Neutrophil (primary cell): Measurements from ENCODE around the gene SRSF6.

Experiments used
- H3K27ac ChIP-seq: fragments of 200-600 bp; sonication (generic); 2 replicates; pipeline ENCODE4 v1.5.1; 2016; ENCODE audit warnings: mild to moderate bottlenecking, moderate library complexity
- H3K27me3 ChIP-seq: fragments of 200-600 bp; sonication (generic); 2 replicates; pipeline ENCODE4 v1.6.0; 2016; ENCODE audit warnings: mild to moderate bottlenecking
- H3K36me3 ChIP-seq: fragments of 200-600 bp; sonication (generic); 2 replicates; pipeline ENCODE4 v1.5.1; 2017
- H3K4me1 ChIP-seq, 2 experiments: fragments of 200-600 bp in 1 of 2; sonication (generic) in 1 of 2; 1 replicate in 1 of 2; 2 replicates in 1 of 2; pipeline versions ENCODE4 v1.5.1 to v1.6.1; 2013 to 2016; ENCODE audit warnings: low read depth in 1 of 2, low read length in 1 of 2, mild to moderate bottlenecking in 1 of 2, moderate library complexity in 1 of 2; ENCODE audit not compliant: control insufficient read depth in 1 of 2, insufficient read depth in 1 of 2
- H3K4me3 ChIP-seq, 2 experiments: fragments of 200-600 bp in 1 of 2; sonication (generic) in 1 of 2; 1 replicate in 1 of 2; 2 replicates in 1 of 2; pipeline ENCODE4 v1.5.1; 2013 to 2016; ENCODE audit warnings: low read depth in 1 of 2, low read length in 1 of 2, mild to moderate bottlenecking in 1 of 2, moderate library complexity in 1 of 2
- H3K9me3 ChIP-seq: fragments of 200-600 bp; sonication (generic); 2 replicates; pipeline ENCODE4 v1.5.1; 2016
- TF ChIP-seq, protein P1 (sequence below): fragments of 200-600 bp; sonication (generic); IDR thresholded peaks from 2 replicates; pipeline ENCODE4 v1.5.1; 2016; ENCODE audit warnings: antibody characterized with exemption

Gene SRSF6

DNA sequence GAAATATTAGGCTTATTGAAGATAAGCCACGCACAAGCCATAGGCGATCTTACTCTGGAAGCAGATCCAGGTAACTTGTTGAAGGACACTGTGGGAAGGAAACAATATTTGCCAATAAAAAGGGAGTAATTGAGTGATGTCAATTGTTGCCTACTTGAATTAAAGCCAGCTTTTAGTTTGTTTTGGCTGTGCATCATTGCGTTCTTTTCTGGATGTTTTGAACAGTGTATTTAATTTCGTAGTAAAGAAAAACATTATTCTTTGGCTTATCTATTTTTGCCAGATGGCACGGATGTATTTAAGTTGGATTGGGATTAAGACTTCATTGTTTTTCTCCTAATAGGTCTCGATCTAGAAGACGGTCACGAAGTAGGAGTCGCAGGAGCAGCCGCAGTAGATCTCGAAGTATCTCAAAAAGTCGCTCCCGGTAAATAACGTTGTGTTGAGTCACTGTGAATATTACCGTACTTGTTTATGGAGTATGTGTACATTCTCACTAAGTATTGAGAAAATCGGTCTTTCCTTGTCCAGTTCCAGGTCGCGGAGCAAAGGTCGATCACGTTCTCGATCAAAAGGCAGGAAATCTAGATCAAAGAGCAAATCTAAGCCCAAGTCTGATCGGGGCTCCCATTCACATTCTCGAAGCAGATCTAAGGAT is 2.6 kb downstream of the SRSF6 start:
- H3K36me3 ChIP-seq, result peaks cover 60% of the 10 kb centered on the region
- no peak overlapping the region for H3K4me3 ChIP-seq

DNA sequence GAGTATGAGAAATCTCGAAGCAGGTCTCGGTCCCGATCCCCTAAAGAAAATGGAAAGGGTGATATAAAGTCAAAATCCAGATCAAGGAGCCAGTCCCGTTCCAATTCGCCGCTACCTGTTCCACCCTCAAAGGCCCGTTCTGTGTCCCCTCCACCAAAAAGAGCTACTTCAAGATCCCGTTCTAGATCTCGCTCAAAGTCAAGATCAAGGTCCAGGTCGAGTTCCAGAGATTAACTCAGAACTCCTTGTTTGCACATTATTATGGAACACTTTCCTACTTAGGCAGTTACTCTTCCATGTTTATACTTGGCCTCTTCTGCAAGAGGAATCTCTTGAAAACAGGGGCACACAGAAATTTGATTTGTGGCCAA is 3.1 kb downstream of the SRSF6 start:
- Histone ChIP-seq H3K9me3 (no peaks in the 10 kb centered on the region), H3K4me3 (no peak overlapping the region), H3K36me3 (peaks cover 65% of the 10 kb centered on the region), H3K4me1 (peaks cover 14 to 17% of the 10 kb centered on the region in 2 experiments), H3K27me3 (no peaks in the 10 kb centered on the region), H3K27ac (no peak overlapping the region)
- TF ChIP-seq, protein P1, sequence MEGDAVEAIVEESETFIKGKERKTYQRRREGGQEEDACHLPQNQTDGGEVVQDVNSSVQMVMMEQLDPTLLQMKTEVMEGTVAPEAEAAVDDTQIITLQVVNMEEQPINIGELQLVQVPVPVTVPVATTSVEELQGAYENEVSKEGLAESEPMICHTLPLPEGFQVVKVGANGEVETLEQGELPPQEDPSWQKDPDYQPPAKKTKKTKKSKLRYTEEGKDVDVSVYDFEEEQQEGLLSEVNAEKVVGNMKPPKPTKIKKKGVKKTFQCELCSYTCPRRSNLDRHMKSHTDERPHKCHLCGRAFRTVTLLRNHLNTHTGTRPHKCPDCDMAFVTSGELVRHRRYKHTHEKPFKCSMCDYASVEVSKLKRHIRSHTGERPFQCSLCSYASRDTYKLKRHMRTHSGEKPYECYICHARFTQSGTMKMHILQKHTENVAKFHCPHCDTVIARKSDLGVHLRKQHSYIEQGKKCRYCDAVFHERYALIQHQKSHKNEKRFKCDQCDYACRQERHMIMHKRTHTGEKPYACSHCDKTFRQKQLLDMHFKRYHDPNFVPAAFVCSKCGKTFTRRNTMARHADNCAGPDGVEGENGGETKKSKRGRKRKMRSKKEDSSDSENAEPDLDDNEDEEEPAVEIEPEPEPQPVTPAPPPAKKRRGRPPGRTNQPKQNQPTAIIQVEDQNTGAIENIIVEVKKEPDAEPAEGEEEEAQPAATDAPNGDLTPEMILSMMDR, result no peak

More for the DNA sequence above, 2.6 kb downstream of the SRSF6 start:
- H3K4me1 ChIP-seq, result peaks cover 14 to 17% of the 10 kb centered on the region in 2 experiments
- no peaks in the 10 kb centered on the region for H3K27me3 ChIP-seq
- no peaks in the 10 kb centered on the region for H3K9me3 ChIP-seq
- H3K27ac ChIP-seq, result no peak overlapping the region
- TF ChIP-seq, protein P1, result no peak

DNA sequence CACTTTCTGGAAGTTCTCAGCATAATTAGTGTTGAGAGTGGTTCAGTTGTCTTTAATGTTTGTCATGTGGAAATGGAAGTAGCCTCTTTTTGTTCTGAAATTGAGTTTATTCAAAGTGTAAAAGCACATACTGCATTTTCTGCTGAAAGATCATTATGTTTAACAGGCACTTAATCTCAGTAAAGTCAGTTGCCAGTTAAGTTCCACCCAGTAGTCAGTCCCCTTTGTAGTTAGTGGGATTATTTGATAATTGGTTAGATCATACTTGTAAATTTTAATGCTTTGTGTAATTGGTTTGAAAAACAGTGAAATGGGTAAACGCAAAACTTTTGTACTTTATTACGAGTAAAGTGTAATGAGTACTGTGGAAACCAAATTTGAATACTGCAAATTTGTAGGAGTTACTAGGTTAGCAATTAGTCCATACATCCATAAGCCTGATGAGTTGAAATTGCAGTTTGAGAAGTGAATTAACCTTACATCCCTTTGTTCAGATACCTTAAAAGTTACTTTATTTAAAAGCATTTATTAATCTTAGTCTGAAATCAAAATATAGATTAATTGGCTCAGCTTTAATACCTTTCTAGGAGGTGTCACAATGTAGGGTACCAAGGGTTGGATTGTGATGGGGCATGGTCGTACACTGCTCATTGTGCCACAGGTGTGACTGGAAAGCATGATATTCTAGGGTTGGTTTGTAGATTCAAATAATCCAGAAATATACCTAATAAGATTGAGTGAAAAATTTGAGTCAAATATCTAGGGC is 4.4 kb downstream of the SRSF6 start:
- Histone ChIP-seq H3K4me1 (peaks cover 8 to 10% of the 10 kb centered on the region in 2 experiments), H3K27me3 (no peaks in the 10 kb centered on the region), H3K9me3 (no peaks in the 10 kb centered on the region), H3K27ac (no peak overlapping the region), H3K4me3 (no peak overlapping the region), H3K36me3 (peaks cover 75% of the 10 kb centered on the region)
- TF ChIP-seq, protein P1, result no peak

DNA sequence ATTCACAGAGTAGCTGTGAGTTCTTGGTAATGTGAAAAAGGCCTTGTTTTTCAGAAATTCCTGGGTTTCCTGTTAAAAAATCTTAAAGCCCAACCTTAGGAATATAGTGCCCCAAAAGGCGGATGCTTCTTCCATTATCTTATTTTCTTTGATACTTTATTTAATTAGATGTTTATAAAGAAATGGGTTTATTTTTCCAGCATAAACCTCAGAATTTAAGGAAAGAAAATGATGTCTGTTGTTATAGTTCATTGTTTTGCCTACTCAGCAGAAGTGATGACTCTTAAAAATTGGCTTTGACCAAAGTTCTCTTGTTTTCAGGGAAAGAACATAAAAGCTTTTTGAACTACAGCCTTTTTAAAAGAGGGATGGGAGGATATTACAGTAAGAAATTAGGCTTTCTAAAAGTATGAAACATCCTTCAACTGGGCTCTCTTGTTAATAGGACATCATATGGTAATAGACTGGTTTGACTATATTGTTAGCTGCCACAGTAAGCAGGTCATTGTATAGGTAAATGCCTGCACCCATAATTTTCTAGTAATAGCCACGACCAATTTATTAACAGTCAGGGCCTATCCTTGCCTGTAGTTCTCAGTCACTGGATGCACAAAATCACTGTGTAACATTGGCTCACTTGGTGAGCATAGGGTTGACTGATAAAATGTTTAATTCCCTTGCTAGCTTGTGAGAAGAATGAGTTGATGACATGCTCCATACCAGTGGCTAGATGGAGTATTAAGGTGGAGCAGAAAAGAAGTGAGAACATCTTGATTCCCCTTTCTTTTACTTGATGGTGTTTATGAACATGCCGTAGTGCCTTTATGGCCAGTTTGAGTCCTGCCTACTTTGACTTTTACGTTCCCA is 5.2 kb downstream of the SRSF6 start:
- Histone ChIP-seq H3K4me3 (no peak overlapping the region), H3K36me3 (peaks cover 76% of the 10 kb centered on the region), H3K27ac (peak overlapping the region; percentile 25), H3K4me1 (peaks cover 6 to 9% of the 10 kb centered on the region in 2 experiments), H3K27me3 (no peaks in the 10 kb centered on the region), H3K9me3 (no peaks in the 10 kb centered on the region)
- TF ChIP-seq, protein P1, result no peak

DNA sequence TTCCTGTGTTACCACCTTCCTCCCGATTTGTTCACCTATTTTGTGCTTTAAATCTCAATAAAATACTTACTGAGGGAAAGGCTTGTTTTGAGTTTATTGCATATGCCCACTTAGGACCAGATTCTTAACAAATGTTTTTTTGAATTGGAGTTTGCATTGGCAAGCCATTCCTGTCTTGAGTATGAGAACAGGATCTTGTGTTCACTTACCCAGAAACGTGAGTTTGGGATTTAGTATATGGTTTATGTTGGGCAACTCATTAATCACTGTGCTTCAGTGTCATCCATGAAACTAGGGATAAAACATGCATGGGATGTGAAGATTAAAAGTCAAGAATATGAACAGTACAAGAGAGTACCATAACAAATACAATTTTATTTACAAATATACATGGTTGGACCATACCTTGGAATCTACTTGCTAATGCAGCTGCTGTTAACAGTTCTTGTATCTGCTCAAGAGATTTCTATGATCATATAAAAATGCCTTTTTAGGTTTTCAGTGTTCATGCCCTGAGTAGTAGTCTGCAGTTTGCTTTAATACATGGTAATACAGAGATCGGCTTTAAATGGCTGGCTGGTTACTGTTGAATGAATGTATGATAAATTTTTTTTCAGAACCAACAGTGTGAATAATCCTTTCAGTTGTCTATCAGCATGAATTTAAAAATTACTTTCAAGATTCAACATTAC is 6.0 kb downstream of the SRSF6 start:
- Histone ChIP-seq H3K27me3 (no peaks in the 10 kb centered on the region), H3K9me3 (no peaks in the 10 kb centered on the region), H3K36me3 (peaks cover 76% of the 10 kb centered on the region), H3K4me1 (peaks cover 6 to 8% of the 10 kb centered on the region in 2 experiments), H3K27ac (peak overlapping the region; percentile 25), H3K4me3 (no peak overlapping the region)
- TF ChIP-seq, protein P1, result no peak
